Erythroblast (primary cell): Measurements from ENCODE around the gene NPAS2.

Source experiments
- DNase-seq, 2 experiments: peaks; one replicate each; lab custom pipeline; 2025; lab: John Stamatoyannopoulos, UW
- GATA1 ChIP-seq: IDR thresholded peaks from 2 replicates; pipeline ENCODE4 v1.6.1; 2011; ENCODE audit warnings: low read depth, mild to moderate bottlenecking, control low read depth, low read length, moderate library complexity
- POLR2A ChIP-seq: IDR thresholded peaks from 2 replicates; pipeline ENCODE4 v1.6.1; 2011; ENCODE audit warnings: mild to moderate bottlenecking, low read length

Gene NPAS2

GRCh38 chr2:100974712-100975520 is 155.0 kb downstream of the NPAS2 start:
- DNase-seq = no peak
- no peak for TF ChIP-seq POLR2A
- TF ChIP-seq GATA1 = no peak

GRCh38 chr2:100975521-100975785 is 155.5 kb downstream of the NPAS2 start:
- TF ChIP-seq GATA1 (no peak), POLR2A (no peak)
- no peak for DNase-seq

GRCh38 chr2:100976061-100976460 is 156.1 kb downstream of the NPAS2 start:
- no peak for DNase-seq
- TF ChIP-seq GATA1 = no peak
- TF ChIP-seq POLR2A = no peak

- TF ChIP-seq GATA1 (no peak), POLR2A (no peak)
- DNase-seq = no peak
Measured at GRCh38 chr2:100976645-100977391, 156.9 kb downstream of the NPAS2 start.

- TF ChIP-seq POLR2A (no peak), GATA1 (no peak)
- DNase-seq = no peak
Measured at GRCh38 chr2:100977511-100977910, 157.6 kb downstream of the NPAS2 start.

GRCh38 chr2:100978582-100979191 is 158.7 kb downstream of the NPAS2 start:
- TF ChIP-seq POLR2A (no peak), GATA1 (no peak)
- DNase-seq = no peak

- TF ChIP-seq POLR2A (no peak), GATA1 (no peak)
Measured at GRCh38 chr2:100980046-100980445, 160.1 kb downstream of the NPAS2 start.

GRCh38 chr2:100981011-100981410 is 161.1 kb downstream of the NPAS2 start:
- no peak for DNase-seq
- TF ChIP-seq POLR2A (no peak), GATA1 (no peak)

More at GRCh38 chr2:100980046-100980445, 160.1 kb downstream of the NPAS2 start:
- no peak for DNase-seq

GRCh38 chr2:100982431-100982861 is 162.5 kb downstream of the NPAS2 start:
- TF ChIP-seq GATA1 (no peak), POLR2A (no peak)
- no peak for DNase-seq

GRCh38 chr2:100983201-100983600 is 163.3 kb downstream of the NPAS2 start:
- no peak for TF ChIP-seq GATA1
- DNase-seq = no peak

- DNase-seq = no peak
Measured at GRCh38 chr2:100983684-100984310, 163.9 kb downstream of the NPAS2 start.

GRCh38 chr2:100984892-100985307 is 165.0 kb downstream of the NPAS2 start:
- TF ChIP-seq GATA1 (no peak), POLR2A (no peak)
- DNase-seq = peak; percentile 71 to 86

More at GRCh38 chr2:100983684-100984310, 163.9 kb downstream of the NPAS2 start:
- no peak for TF ChIP-seq GATA1

- DNase-seq = no peak
- TF ChIP-seq POLR2A (no peak), GATA1 (no peak)
Measured at GRCh38 chr2:100986157-100986556, 166.2 kb downstream of the NPAS2 start.

GRCh38 chr2:100987536-100987935 is 167.6 kb downstream of the NPAS2 start:
- TF ChIP-seq GATA1 (no peak), POLR2A (no peak)
- no peak for DNase-seq

- no peak for DNase-seq
- TF ChIP-seq POLR2A (no peak), GATA1 (no peak)
Measured at GRCh38 chr2:100987974-100988373, 168.0 kb downstream of the NPAS2 start.
